IMR-90 (cell line): ENCODE results near the gene MAPK8IP1. TPM values are rescaled to one million over a fixed set of nuclear protein-coding genes. Genes with fewer than 3 reads are reported as not detected.

ENCODE experiments used
- ATAC-seq: fragments of 200-7000 bp; cut with Tn5 transposase; 2 replicates; pipeline ENCODE4 v1.9.1; 2020; ENCODE audit warnings: low read depth, mild to moderate bottlenecking, moderate library complexity
- BruUV-seq: library from RNA; stranded (reverse); fragments of 400-500 nt; replicated peaks from 2 replicates; lab custom pipeline; 2021; lab: Mats Ljungman, UMichigan
- CTCF ChIA-PET: fragments of 300-600 bp; formaldehyde crosslinking; extraction: SDS; loops from one replicate; lab custom pipeline; 2021; ENCODE audit warnings: antibody characterized with exemption; lab: Yijun Ruan, JAX
- POLR2A ChIA-PET: fragments of 300-600 bp; sonication (Branson Sonifier 250); formaldehyde crosslinking; loops from one replicate; lab custom pipeline; 2022; ENCODE audit warnings: antibody characterized with exemption; ENCODE audit not compliant: unreplicated experiment; lab: Charles Lee
- DNase-seq: peaks from one replicate; pipeline ENCODE4 v3.0.0; 2013
- H2AFZ ChIP-seq: replicated peaks from 2 replicates; pipeline ENCODE3; 2013; ENCODE audit warnings: low read length, mild to moderate bottlenecking; ENCODE audit not compliant: poor library complexity
- H2AK5ac ChIP-seq: 2 replicates; pipeline ENCODE4 v1.6.1; 2013; ENCODE audit warnings: low read depth, low read length, inconsistent platforms
- H2AK9ac ChIP-seq: replicated peaks from 2 replicates; pipeline ENCODE3; 2013; ENCODE audit warnings: mild to moderate bottlenecking, low read depth, low read length, moderate library complexity; ENCODE audit not compliant: poor library complexity
- H2BK120ac ChIP-seq: 2 replicates; pipeline ENCODE4 v1.6.1; 2013; ENCODE audit warnings: low read depth, low read length, inconsistent platforms
- H2BK15ac ChIP-seq: 3 replicates; pipeline ENCODE4 v1.6.1; 2013; ENCODE audit warnings: low read depth, low read length, inconsistent platforms
- H2BK20ac ChIP-seq: 2 replicates; pipeline ENCODE4 v1.6.1; 2013; ENCODE audit warnings: low read depth, mild to moderate bottlenecking, inconsistent platforms, low read length, moderate library complexity
- H2BK5ac ChIP-seq: 2 replicates; pipeline ENCODE4 v1.6.1; 2013; ENCODE audit warnings: mild to moderate bottlenecking, low read depth, low read length, inconsistent platforms; ENCODE audit not compliant: poor library complexity, severe bottlenecking
- H3K14ac ChIP-seq: replicated peaks from 2 replicates; pipeline ENCODE4 v1.6.1; 2013; ENCODE audit warnings: low read depth, low read length, inconsistent platforms
- H3K18ac ChIP-seq: 2 replicates; pipeline ENCODE4 v1.6.1; 2013; ENCODE audit warnings: low read depth, low read length, control low read depth
- H3K23ac ChIP-seq: 2 replicates; pipeline ENCODE4 v1.6.1; 2013; ENCODE audit warnings: low read depth, low read length, inconsistent platforms
- H3K27ac ChIP-seq: 2 replicates; pipeline ENCODE4 v1.5.1; 2013; ENCODE audit warnings: mild to moderate bottlenecking, control low read depth, low read length; ENCODE audit not compliant: insufficient read depth
- H3K27me3 ChIP-seq: 2 replicates; pipeline ENCODE4 v1.6.1; 2013; ENCODE audit warnings: low read length; ENCODE audit not compliant: control insufficient read depth, insufficient read depth
- H3K36me3 ChIP-seq: 2 replicates; pipeline ENCODE4 v1.6.1; 2013; ENCODE audit warnings: low read length, mixed read lengths; ENCODE audit not compliant: control insufficient read depth, insufficient read depth
- H3K4ac ChIP-seq: 2 replicates; pipeline ENCODE4 v1.6.1; 2013; ENCODE audit warnings: low read depth, low read length, inconsistent platforms
- H3K4me1 ChIP-seq: 2 replicates; pipeline ENCODE4 v1.6.1; 2013; ENCODE audit warnings: low read length, mixed read lengths; ENCODE audit not compliant: control insufficient read depth, insufficient read depth
- H3K4me2 ChIP-seq: 2 replicates; pipeline ENCODE4 v1.6.1; 2013; ENCODE audit warnings: low read depth, mild to moderate bottlenecking, control low read depth, low read length, moderate library complexity
- H3K4me3 ChIP-seq: 2 replicates; pipeline ENCODE4 v1.5.1; 2013; ENCODE audit warnings: low read depth, mild to moderate bottlenecking, control low read depth, low read length, moderate library complexity; ENCODE audit not compliant: insufficient read depth
- H3K56ac ChIP-seq: 2 replicates; pipeline ENCODE4 v1.6.1; 2013; ENCODE audit warnings: low read length, inconsistent platforms; ENCODE audit not compliant: insufficient read depth; ENCODE audit errors: extremely low read depth
- H3K79me1 ChIP-seq, 2 experiments: 2 replicates each; pipeline ENCODE4 v1.6.1; 2013; ENCODE audit warnings: low read length in 2 of 2, inconsistent platforms in 1 of 2, low read depth in 1 of 2
- H3K9ac ChIP-seq: 2 replicates; pipeline ENCODE4 v1.6.1; 2013; ENCODE audit warnings: low read depth, low read length, control low read depth
- H3K9me1 ChIP-seq: 2 replicates; pipeline ENCODE4 v1.6.1; 2013; ENCODE audit warnings: low read length, inconsistent platforms; ENCODE audit not compliant: insufficient read depth
- H3K9me3 ChIP-seq: 2 replicates; pipeline ENCODE4 v1.6.1; 2013; ENCODE audit warnings: low read length; ENCODE audit not compliant: control insufficient read depth, insufficient read depth
- H4K20me1 ChIP-seq: 2 replicates; pipeline ENCODE4 v1.6.1; 2013; ENCODE audit warnings: low read length, inconsistent platforms; ENCODE audit not compliant: insufficient read depth
- H4K5ac ChIP-seq: 2 replicates; pipeline ENCODE4 v1.6.1; 2013; ENCODE audit warnings: mild to moderate bottlenecking, low read depth, low read length, control low read depth
- H4K8ac ChIP-seq, 2 experiments: 2 replicates each; pipeline ENCODE4 v1.6.1; 2013; ENCODE audit warnings: low read depth in 2 of 2, low read length in 2 of 2, control low read depth in 1 of 2, inconsistent platforms in 1 of 2
- H4K91ac ChIP-seq: 2 replicates; pipeline ENCODE4 v1.6.1; 2013; ENCODE audit warnings: low read depth, low read length, inconsistent platforms; ENCODE audit not compliant: insufficient read depth
- BHLHE40 ChIP-seq: fragments of 150-350 bp; IDR thresholded peaks from 2 replicates; pipeline ENCODE4 v1.6.1; 2016; ENCODE audit warnings: mild to moderate bottlenecking, low read depth, low read length
- CEBPB ChIP-seq: IDR thresholded peaks from 2 replicates; pipeline ENCODE4 v1.6.1; 2012; ENCODE audit warnings: low read depth, low read length, improper control_type of control experiment
- CHD1 ChIP-seq: IDR thresholded peaks from 2 replicates; pipeline ENCODE4 v1.6.1; 2012; ENCODE audit warnings: low read depth, low read length, improper control_type of control experiment
- FOS ChIP-seq: fragments of 150-350 bp; IDR thresholded peaks from 2 replicates; pipeline ENCODE4 v1.6.1; 2016; ENCODE audit warnings: low read depth, low read length
- MAFK ChIP-seq: IDR thresholded peaks from 2 replicates; pipeline ENCODE4 v1.6.1; 2012; ENCODE audit warnings: low read depth, low read length, improper control_type of control experiment
- MAZ ChIP-seq: IDR thresholded peaks from 2 replicates; pipeline ENCODE4 v1.6.1; 2012; ENCODE audit warnings: low read depth, mild to moderate bottlenecking, low read length, improper control_type of control experiment, moderate library complexity, borderline replicate concordance
- MXI1 ChIP-seq: IDR thresholded peaks from 2 replicates; pipeline ENCODE4 v1.6.1; 2012; ENCODE audit warnings: low read depth, mild to moderate bottlenecking, low read length, moderate library complexity, borderline replicate concordance
- NFE2L2 ChIP-seq: fragments of 150-350 bp; IDR thresholded peaks from 2 replicates; pipeline ENCODE4 v1.6.1; 2016; ENCODE audit warnings: low read depth, mild to moderate bottlenecking, low read length
- POLR2A ChIP-seq: IDR thresholded peaks from 2 replicates; pipeline ENCODE4 v1.6.1; 2012; ENCODE audit warnings: mild to moderate bottlenecking, low read depth, low read length
- RAD21 ChIP-seq: IDR thresholded peaks from 2 replicates; pipeline ENCODE4 v1.6.1; 2012; ENCODE audit warnings: low read length, improper control_type of control experiment
- RCOR1 ChIP-seq: IDR thresholded peaks from 2 replicates; pipeline ENCODE4 v1.6.1; 2012; ENCODE audit warnings: mild to moderate bottlenecking, low read length, improper control_type of control experiment; ENCODE audit not compliant: insufficient replicate concordance
- RFX5 ChIP-seq: IDR thresholded peaks from 2 replicates; pipeline ENCODE4 v1.8.0; 2012; ENCODE audit warnings: low read depth, mild to moderate bottlenecking, low read length, moderate library complexity
- SMC3 ChIP-seq: fragments of 150-350 bp; IDR thresholded peaks from 2 replicates; pipeline ENCODE4 v1.6.1; 2016; ENCODE audit warnings: low read depth, mild to moderate bottlenecking, antibody characterized with exemption, low read length, moderate library complexity
- WGBS, 2 experiments: methylation state at CpG; one replicate each; pipeline versions ENCODE4 v1.1.5 to v1.1.7; 2013; ENCODE audit warnings: missing lambda C conversion rate in 2 of 2; ENCODE audit not compliant: insufficient read length in 1 of 2; ENCODE audit errors: extremely low coverage in 2 of 2; 5-methylcytosine and 5-hydroxymethylcytosine counted together
- dilution Hi-C: fragments of 300-500 bp; cut with HindIII; formaldehyde crosslinking; loops from one replicate; pipeline ENCODE4 v1.14.3; 2018; ENCODE audit warnings: low sequenced_read_pairs; ENCODE audit not compliant: unreplicated experiment
- in situ Hi-C: fragments of 300-500 bp; cut with MboI; formaldehyde crosslinking; loops from 3 replicates; pipeline ENCODE4 v1.14.3; 2019; ENCODE audit warnings: low sequenced_read_pairs, inconsistent platforms, mixed read lengths
- intact Hi-C: fragments of 100-400 bp; cut with micrococcal nuclease; formaldehyde crosslinking; loops from 2 replicates; pipeline ENCODE4 v1.10.0; 2022
- polyA plus RNA-seq, 3 experiments: library from polyadenylated mRNA; depleted of rRNA; stranded (reverse); fragments of >200 nt; gene quantifications; 2 replicates each; pipeline ENCODE4 v1.2.3, GENCODE V29; 2012; ENCODE audit warnings: low replicate concordance in 1 of 3
- total RNA-seq: library from RNA; depleted of rRNA; stranded (reverse); fragments of >200 nt; gene quantifications from 2 replicates; pipeline ENCODE4 v1.2.3, GENCODE V29; 2012
- TF ChIP-seq, protein P1 (sequence below): fragments of 150-350 bp; IDR thresholded peaks from 2 replicates; pipeline ENCODE4 v1.6.1; 2016; ENCODE audit warnings: low read depth, mild to moderate bottlenecking, low read length, moderate library complexity, borderline replicate concordance
- TF ChIP-seq, protein P2 (sequence below): conservative IDR thresholded peaks from 2 replicates; pipeline ENCODE4 v1.5.1; 2012; ENCODE audit warnings: mild to moderate bottlenecking, low read depth, low read length, improper control_type of control experiment
- TF ChIP-seq, protein P3 (sequence below): fragments of 150-350 bp; IDR thresholded peaks from 2 replicates; pipeline ENCODE4 v1.6.1; 2017; ENCODE audit warnings: mild to moderate bottlenecking, antibody characterized with exemption, low read length, low read depth

Gene MAPK8IP1
- total and polyA plus RNA-seq, 2 of the 4 experiments (the other 2 are of a cell fraction): 6.5 to 9.6 TPM

DNA sequence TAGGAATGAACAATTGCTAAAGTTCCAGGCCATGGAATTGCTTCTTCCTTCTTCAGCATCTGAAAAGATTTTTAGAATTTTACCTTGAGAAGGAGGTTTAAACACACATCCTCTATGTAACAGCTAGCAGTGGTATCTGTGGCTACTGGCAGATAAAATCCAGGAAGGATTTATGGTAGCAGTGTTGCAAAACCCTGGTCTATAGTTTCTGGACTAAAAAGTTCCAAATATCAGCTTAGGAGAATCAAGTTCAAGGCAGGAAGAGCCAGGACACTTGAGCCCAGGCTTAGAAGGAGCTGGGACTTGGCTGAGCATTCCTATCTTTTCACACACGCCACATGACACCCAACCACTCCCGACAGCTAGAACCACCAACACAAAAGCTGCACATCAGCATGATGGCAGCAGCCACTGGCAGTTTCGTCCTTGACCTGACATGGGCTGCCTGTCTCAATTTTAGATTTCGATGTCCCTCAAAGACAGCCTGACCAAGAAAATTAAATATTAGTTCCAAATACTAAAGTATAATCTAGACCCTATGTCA is 51.1 kb downstream of the MAPK8IP1 start:
- no peak overlapping the region for H3K4me2 ChIP-seq
- in situ Hi-C loops: no loop called here
- H3K9me3 ChIP-seq: no peaks in the 10 kb centered on the region
- no peaks in the 10 kb centered on the region for H3K9me1 ChIP-seq
- ChIA-PET CTCF (no interaction called here), POLR2A (interaction anchor here (0.6 kb wide), 1 partner anchor 10 kb away, joined by 3 read pairs; no protein-coding TSS in a partner anchor)
- no peak overlapping the region for H3K4me3 ChIP-seq
- no peak overlapping the region for H2AK9ac ChIP-seq
- TF ChIP-seq, protein P1, sequence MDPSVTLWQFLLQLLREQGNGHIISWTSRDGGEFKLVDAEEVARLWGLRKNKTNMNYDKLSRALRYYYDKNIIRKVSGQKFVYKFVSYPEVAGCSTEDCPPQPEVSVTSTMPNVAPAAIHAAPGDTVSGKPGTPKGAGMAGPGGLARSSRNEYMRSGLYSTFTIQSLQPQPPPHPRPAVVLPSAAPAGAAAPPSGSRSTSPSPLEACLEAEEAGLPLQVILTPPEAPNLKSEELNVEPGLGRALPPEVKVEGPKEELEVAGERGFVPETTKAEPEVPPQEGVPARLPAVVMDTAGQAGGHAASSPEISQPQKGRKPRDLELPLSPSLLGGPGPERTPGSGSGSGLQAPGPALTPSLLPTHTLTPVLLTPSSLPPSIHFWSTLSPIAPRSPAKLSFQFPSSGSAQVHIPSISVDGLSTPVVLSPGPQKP: no peak
- no peak for TF ChIP-seq FOS
- TF ChIP-seq BHLHE40: no peak
- no peak for TF ChIP-seq SMC3
- no peak for TF ChIP-seq NFE2L2
- no peak for TF ChIP-seq MAZ
- TF ChIP-seq MAFK: no peak
- no peak for TF ChIP-seq CEBPB
- no peak for TF ChIP-seq MXI1
- TF ChIP-seq, protein P2, sequence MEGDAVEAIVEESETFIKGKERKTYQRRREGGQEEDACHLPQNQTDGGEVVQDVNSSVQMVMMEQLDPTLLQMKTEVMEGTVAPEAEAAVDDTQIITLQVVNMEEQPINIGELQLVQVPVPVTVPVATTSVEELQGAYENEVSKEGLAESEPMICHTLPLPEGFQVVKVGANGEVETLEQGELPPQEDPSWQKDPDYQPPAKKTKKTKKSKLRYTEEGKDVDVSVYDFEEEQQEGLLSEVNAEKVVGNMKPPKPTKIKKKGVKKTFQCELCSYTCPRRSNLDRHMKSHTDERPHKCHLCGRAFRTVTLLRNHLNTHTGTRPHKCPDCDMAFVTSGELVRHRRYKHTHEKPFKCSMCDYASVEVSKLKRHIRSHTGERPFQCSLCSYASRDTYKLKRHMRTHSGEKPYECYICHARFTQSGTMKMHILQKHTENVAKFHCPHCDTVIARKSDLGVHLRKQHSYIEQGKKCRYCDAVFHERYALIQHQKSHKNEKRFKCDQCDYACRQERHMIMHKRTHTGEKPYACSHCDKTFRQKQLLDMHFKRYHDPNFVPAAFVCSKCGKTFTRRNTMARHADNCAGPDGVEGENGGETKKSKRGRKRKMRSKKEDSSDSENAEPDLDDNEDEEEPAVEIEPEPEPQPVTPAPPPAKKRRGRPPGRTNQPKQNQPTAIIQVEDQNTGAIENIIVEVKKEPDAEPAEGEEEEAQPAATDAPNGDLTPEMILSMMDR: no peak
- TF ChIP-seq, protein P3, sequence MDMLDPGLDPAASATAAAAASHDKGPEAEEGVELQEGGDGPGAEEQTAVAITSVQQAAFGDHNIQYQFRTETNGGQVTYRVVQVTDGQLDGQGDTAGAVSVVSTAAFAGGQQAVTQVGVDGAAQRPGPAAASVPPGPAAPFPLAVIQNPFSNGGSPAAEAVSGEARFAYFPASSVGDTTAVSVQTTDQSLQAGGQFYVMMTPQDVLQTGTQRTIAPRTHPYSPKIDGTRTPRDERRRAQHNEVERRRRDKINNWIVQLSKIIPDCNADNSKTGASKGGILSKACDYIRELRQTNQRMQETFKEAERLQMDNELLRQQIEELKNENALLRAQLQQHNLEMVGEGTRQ: no peak
- TF ChIP-seq RCOR1: no peak
- no peak for TF ChIP-seq RFX5
- TF ChIP-seq RAD21: no peak
- no peak for TF ChIP-seq CHD1
- TF ChIP-seq POLR2A: no peak
- peaks cover 49% of the 10 kb centered on the region for H3K36me3 ChIP-seq
- H3K23ac ChIP-seq: no peak overlapping the region
- dilution Hi-C loops: no loop called here
- no peak overlapping the region for H4K8ac ChIP-seq
- H3K27me3 ChIP-seq: no peaks in the 10 kb centered on the region
- no peak overlapping the region for H2AK5ac ChIP-seq
- no peak overlapping the region for H2BK5ac ChIP-seq
- intact Hi-C loops: no loop called here
- no peak overlapping the region for H2AFZ ChIP-seq
- DNase-seq: no peak
- no peak overlapping the region for H3K56ac ChIP-seq
- no peak overlapping the region for H4K91ac ChIP-seq
- no peak overlapping the region for H2BK15ac ChIP-seq
- no TSS peak for BruUV-seq
- H4K20me1 ChIP-seq: no peaks in the 10 kb centered on the region
- 83% methylated on average over 2 of the region's 4 CpGs; no CpG with 5 or more reads in 1 of the 2 experiments for WGBS, 2 experiments
- H3K27ac ChIP-seq: no peak overlapping the region
- no peak overlapping the region for H3K14ac ChIP-seq
- H2BK20ac ChIP-seq: no peak overlapping the region
- H3K9ac ChIP-seq: no peak overlapping the region
- H2BK120ac ChIP-seq: no peak overlapping the region
- H3K4ac ChIP-seq: no peak overlapping the region
- H4K5ac ChIP-seq: no peak overlapping the region
- no peak for ATAC-seq
- H3K18ac ChIP-seq: no peak overlapping the region
- no peaks in the 10 kb centered on the region for H3K79me1 ChIP-seq
- no peaks in the 10 kb centered on the region for H3K4me1 ChIP-seq
